ENCODE data around the gene FOXA1.

DNA sequence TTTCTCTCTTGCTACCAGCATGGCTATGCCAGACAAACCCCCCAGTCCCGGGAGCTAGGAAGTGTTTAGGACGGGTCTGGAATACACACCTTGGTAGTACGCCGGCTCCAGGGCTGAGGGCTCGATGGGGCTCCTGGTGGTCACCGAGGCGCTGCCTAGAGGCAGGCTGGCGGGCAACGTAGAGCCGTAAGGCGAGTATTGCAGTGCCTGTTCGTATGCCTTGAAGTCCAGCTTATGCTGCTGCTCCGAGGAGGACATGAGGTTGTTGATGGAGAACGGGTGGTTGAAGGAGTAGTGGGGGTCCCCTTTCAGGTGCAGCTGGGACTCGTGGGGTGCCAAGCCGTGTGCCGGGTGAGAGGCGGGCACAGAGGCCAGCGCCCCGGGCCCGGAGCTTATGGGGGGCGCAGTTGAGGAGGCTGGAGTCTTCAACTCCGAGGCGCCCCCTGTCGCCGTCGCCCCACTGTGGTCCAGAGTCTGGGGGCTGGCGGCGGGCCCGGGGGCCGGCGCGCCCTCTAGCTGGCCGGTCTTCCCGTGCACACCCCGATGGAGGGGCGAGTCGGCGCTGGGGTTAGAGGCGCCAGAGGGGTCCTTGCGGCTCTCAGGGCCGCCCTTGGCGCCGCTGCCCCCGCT lies 3.6 kb downstream of the FOXA1 start:
- TF ChIP-seq ZNF114 (tag by site-specific recombination; IDR thresholded peaks at IDR 0.05) = no peak
- TF ChIP-seq ZNF155 (tag by site-specific recombination; IDR thresholded peaks at IDR 0.05) = no peak
- TF ChIP-seq ZSCAN18 (tag by site-specific recombination; IDR thresholded peaks at IDR 0.05) = no peak
- no peak for TF ChIP-seq ZNF473 (tag by site-specific recombination; IDR thresholded peaks at IDR 0.05)
- peak; percentile 91 for TF ChIP-seq CTCF (tag by site-specific recombination; IDR thresholded peaks at IDR 0.05)
- no peak for TF ChIP-seq ZNF274 (IDR thresholded peaks at IDR 0.05; ENCODE audit: low read length)
- TF ChIP-seq ZNF274 (tag by site-specific recombination; IDR thresholded peaks at IDR 0.05; ENCODE audit: borderline replicate concordance) = no peak
- no peak for TF ChIP-seq ZNF747 (tag by site-specific recombination; IDR thresholded peaks at IDR 0.05)
- TF ChIP-seq ZNF292 (tag by site-specific recombination; IDR thresholded peaks at IDR 0.05; ENCODE audit: borderline replicate concordance, low read depth) = no peak
- no peak for TF ChIP-seq ZNF184 (tag by site-specific recombination; IDR thresholded peaks at IDR 0.05)
- no peak for TF ChIP-seq ZNF792 (tag by site-specific recombination; IDR thresholded peaks at IDR 0.05)
- TF ChIP-seq ZBTB11 (tag by site-specific recombination; conservative IDR thresholded peaks at IDR 0.05; ENCODE audit: low read depth) = no peak
- TF ChIP-seq ZNF174 (tag by site-specific recombination; IDR thresholded peaks at IDR 0.05) = no peak
- no peak for TF ChIP-seq MEIS1 (CRISPR knock-in tag; IDR thresholded peaks at IDR 0.05; ENCODE audit: borderline replicate concordance)
- TF ChIP-seq OVOL3 (tag by site-specific recombination; IDR thresholded peaks at IDR 0.05) = no peak
